ENCODE measurements around the gene ZNF839.
"Not testable (repeated sequence)": the region's sequence is repeated elsewhere in the genome, so short reads cannot be mapped to it uniquely, and the experiment has no call there.

Gene ZNF839

DNA sequence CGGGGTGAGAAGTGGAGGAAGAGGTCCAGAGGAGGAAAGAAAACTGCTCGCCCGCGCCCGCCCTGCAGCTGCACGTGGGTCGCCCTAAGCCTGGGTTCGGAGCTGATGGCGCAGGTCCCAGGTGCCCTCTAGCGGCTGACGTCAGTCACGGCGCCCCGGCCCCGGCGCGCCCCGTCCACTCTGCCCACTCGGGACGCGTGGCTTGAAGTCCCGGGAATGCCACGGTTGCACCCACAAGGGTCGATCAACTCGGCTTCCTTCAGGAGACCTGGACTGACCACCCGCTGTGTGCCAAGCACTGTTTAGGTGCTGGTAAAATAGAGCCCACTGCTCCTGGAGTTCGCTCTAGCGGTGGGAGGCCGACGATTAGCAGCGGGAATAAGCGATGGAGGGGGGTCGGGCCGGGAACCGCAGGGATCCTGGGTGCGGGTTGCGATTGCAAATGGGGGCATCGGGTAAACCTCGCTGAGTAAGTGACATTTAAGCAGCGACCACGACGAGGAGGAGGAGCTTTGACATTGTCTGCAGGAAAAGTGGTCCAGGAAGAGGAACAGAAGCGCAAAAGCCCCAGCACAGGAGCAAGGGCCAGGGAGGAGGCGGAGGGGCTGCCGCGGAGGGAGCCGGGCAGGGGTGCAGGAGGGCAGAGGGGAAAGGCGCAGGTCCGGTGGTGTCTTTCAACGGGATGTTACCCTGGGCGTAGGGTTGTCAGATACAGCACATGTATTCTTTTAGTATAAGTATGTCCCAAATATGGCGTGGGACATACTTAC lies 5.1 kb upstream of the ZNF839 start:
- peak; percentile 75 for DNase-seq

DNA sequence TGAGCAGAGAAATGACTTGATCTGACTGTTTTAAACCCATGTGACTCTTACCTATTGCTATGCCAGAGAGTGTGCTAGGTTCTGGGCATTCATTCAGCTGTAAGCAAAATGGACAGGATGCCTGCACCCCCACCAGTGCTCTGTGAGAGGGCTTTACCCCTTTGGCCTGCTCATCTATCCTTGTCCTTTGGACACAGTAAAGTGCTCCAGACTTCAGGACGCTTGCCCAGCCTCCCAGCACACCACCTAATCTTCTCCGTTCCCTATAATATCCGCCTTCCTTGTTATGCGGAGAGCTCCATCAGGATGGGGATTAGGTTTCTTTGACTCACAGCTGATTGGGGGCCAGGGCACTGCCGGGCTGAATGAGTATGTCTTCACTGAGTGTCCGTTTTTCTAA lies 4.4 kb upstream of the ZNF839 start:
- DNase-seq, result no peak

GRCh38 chr14:102316338-102316742 lies 3.2 kb upstream of the ZNF839 start:
- DNase-seq, result no peak

DNA sequence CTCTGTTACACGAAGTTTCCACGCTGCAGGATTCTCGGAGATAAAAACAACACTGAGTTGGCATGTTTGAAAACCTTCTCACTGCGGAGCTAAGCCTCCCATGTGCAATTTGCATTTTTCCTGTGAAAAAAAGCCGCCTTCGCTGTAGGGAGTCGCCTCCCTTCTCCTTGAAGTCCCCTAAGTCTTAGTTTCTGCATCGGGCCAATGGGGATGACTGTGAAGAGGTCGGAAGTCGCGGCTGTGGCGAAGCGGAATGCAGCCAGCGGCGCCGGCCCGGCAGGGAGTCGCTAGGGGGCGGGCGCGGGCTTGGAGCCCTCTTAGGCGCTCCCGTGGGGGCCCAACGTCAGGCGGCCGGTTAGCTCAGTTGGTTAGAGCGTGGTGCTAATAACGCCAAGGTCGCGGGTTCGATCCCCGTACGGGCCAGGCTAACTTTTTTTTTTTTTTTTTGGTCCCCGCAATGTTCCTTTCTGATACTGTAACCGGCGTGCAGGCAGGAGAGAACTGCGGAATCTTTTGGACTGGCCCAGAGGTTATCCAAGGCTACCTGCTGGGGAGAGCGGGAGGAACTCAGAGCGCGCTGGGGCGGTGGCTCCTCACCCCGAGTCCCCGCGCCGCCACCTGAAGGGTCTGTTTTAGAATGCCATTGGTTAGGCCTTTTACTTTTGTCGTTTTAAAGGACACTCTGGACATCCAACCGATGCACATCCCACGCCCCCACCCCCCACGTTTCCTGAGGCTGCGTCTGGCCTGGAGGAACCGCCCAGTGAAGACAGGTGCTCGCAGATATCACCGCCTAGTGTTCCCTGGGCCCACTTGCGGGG lies 2.6 kb upstream of the ZNF839 start:
- peak; percentile 85 for DNase-seq

DNA sequence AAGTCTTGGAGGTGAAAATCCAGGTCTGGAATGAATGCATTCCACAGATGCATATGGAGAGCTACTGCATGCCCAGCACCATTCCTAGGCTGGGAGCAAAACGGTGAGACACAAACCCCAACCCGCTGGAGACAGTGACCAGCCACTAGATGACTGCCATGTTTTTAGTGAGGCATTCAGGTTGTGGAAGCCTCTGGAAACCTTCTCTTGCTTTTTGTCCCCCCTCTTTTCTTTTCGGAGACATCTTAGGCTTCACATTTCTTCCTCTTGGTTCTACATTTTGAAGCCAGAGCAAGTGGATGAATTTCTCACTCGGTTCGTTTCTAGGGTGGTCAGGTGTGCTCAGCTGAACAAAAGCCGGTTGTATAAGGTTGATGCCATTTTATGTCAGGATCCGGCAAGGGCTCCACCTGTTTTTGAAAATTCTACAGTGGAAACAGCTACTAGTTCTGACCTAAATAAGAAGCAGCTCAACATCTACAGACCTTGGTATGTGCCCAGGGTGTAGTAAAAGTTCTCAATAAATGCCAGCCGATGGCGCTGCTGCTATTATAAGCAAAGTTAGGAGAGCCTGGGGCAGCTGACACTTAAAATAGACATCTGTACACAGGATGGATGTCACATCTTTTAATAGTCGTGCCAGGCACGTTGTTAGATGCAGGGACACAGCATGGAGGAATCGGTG lies 1.8 kb upstream of the ZNF839 start:
- no peak for DNase-seq

DNA sequence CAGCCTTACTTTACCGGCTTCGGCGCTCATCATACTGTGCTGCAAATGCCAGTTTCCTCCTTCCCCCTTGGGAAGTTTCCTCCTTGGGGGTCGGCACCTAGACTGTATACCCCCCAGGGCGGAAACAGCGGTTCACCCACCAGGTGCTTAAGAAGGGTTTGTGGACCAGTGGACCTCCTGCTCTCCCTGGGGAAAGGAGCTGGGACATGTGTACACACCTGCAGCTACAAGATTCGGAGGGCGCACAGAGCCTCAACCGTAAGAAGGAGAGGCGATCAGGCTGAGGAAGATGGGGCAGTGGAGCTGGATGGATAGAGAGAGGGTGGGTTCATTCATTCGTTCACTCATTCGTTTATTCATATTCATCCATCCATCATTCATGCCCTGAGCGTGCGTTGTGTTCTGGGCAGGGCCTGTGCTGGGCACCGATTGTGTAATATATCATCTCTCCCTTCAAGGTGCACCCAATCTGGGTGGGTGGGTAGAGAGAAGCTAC lies 717 bp upstream of the ZNF839 start:
- DNase-seq, result no peak

DNA sequence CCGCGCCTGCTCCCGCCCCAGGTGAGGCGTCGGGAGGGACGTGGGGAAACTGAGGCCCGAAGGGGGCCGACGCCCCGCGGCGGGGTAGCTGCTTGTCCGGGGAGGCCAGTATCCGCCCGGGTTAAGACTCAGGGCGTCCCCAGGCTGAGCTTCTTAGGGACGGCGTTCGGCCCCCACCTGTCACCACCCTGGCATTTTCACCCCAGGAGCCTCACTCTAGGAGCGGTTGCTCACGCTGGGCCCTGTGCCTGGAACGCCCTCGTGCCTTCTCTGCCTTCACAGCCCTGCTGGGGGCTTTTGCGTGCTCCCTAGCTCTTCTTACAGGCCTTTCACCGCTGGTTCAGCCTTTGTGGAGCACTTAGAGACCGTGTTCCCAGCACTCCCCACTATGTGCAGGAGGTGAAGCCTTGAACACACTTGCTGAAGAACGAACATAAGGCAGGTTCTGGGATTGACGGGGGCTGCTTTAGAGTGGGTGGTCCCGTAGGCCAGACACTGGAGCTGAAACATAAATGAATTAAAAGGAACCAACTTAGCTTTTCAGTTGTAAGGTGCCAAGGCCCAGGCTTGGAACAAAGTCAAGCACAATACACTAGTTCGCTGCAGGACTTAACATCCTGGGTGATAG lies 601 bp downstream of the ZNF839 start:
- peak; percentile 15 for DNase-seq

- no peak for DNase-seq
Measured at GRCh38 chr14:102320671-102321455, 1.3 kb downstream of the ZNF839 start.

- DNase-seq, result no peak
Measured at GRCh38 chr14:102321456-102322422, 2.2 kb downstream of the ZNF839 start.

GRCh38 chr14:102323102-102323501 lies 3.6 kb downstream of the ZNF839 start:
- peak; percentile 24 for DNase-seq

DNA sequence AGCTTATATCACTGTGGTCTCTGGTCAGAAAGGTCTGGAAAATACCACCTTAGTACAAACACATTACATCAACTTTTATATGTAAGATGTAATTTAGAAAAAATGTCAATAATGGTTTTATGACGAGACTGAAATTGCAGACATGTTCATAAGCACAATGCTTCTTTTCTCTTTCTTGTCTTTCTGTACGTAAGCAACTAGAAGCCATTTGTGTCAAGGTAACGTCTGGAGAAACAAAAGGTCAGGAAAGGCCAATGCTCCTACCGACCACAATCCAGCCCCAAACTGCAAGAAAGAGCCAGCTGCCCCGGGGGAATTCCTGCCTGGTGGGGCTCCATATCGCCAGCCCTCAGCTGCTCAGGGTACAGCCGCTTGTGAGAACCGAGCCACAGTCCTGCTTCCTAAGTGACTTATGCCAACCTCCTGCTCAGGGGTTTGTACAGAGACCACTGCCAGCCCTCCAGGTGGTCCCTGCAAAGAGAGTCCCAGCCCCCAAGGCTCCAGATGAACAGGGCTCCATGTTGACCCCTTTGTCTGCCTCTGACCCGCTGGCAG lies 6.3 kb downstream of the ZNF839 start:
- DNase-seq, result no peak

DNA sequence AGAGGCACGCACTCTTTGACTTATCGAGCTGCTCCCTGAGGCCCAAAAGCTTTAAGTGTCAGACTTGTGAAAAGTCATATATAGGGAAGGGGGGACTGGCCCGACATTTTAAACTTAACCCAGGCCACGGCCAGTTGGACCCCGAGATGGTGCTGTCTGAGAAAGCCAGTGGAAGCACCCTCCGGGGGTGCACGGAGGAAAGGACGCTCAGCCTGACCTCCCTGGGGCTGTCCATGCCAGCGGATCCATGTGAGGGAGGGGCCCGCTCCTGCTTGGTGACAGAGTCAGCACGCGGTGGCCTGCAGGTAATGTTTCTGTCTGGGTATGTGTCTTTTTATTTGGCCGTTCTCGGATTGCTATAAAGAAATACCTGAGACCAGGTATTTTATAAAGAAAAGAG lies 7.0 kb downstream of the ZNF839 start:
- DNase-seq, result no peak

GRCh38 chr14:102329381-102329780 lies 9.8 kb downstream of the ZNF839 start:
- DNase-seq, result not testable (repeated sequence)

DNA sequence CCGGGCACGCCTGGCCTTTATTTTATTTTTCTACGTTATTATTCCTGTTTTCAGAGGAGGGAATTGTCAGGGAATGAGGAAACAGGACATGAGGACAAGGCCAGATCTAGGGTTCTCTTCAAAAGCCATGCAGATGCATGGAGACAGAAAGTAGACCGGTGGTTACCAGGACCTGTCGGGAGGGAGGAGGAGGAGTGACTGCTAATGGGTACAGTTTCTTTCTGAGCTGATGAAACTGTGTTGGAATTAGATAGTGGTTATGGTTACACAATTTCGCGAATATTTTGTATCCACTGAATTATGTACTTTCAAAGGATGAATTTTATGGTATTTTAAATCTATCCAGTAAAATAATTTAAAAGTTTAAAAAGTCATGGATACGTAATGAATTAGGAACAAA lies 11.3 kb downstream of the ZNF839 start:
- no peak for DNase-seq

- DNase-seq, result no peak
Measured at GRCh38 chr14:102333390-102333789, 13.8 kb downstream of the ZNF839 start.

DNA sequence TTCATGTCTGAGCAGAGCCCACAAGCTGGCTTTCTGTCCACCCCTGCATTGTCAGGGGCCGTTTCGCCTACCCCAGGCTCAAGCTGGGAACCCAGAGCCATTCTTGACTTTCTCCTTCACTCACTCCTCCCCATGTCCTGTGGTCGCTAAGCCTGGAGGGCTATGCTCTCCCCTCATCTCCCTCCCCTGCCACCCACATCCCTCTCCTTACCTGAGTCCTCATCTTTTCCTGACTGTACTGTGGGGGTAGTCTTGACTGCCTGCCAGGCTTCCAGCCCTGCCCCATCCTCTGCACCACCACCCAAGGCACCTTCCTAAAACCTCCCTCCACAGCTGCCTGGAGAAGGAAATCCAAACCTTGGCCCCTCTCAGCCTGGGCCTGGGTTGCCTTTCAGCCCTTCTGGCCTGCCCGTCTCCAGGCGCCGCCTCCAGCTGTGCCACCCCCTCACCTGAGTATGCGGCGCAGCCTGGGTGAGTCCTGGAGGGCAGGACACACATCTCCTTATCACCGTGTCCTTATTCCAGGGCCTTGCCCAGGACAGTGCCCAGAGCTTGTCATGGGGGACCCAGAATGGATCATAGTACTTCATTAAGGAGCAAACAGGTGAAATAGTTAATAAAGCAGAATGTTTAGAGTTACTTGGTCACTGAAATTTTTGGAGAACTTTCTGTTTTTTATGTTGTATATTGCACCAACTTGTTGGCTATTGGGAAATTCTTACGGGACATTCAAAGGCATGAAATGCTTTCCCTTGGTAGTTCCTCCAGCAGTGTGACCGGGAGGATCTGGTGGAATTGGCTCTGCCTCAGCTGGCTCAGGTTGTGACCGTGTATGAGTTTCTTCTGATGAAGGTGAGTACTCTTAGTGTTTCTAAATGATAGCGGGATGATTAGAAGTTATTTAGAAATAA lies 14.5 kb downstream of the ZNF839 start:
- DNase-seq, result no peak

GRCh38 chr14:102335163-102335562 lies 15.6 kb downstream of the ZNF839 start:
- no peak for DNase-seq

- no peak for DNase-seq
Measured at GRCh38 chr14:102338724-102339123, 19.2 kb downstream of the ZNF839 start.

GRCh38 chr14:102341566-102341965 lies 22.0 kb downstream of the ZNF839 start:
- no peak for DNase-seq

Data from KG1 (cell line).